ENCODE data around the gene TPSD1. TPM values are rescaled to one million over a fixed set of nuclear protein-coding genes. Genes with fewer than 3 reads are reported as not detected.
A peak's percentile ranks its signal among the peaks of the same experiment; 100 is the strongest.

TPSD1 gene
- total RNA-seq, 1 experiment from 2014 or later, result not detected

DNA sequence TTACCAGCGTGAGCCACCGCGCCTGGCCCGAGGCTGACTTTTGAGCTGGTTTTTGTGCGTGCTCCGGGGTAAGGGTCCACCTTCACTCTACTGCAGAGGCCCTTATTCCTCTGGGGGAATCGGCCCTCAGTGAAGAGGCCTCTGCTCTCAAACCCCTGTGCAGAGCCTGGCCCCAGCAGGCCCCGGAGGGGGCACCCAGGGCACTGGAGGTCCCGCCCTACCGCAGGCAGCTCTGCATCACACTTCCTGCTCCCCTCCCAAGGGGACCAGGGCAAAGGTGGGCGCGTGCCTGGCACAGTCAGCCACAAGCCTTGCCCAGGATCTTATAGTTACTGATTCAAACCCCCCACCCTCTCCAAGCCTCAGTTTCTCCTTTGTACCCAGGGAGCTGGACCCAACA lies 50.0 kb downstream of the TPSD1 start:
- H3K4me1 ChIP-seq (replicated peaks; ENCODE audit: insufficient read depth), result peaks cover 31% of the 10 kb centered on the region
- CTCF ChIA-PET, result no interaction called here

GRCh38 chr16:1306334-1306733 lies 50.5 kb downstream of the TPSD1 start:
- DNase-seq, result no peak
- Histone ChIP-seq H3K4me3 (no peak overlapping the region), H2AFZ (no peak overlapping the region), H4K20me1 (ENCODE audit: insufficient read depth) (peaks cover 14% of the 10 kb centered on the region), H3K4me2 (no peak overlapping the region), H3K36me3 (ENCODE audit: low read depth) (no peaks in the 10 kb centered on the region), H3F3A (ENCODE audit: insufficient read depth, low read depth) (peaks cover 30% of the 10 kb centered on the region), H3K27ac (no peak overlapping the region), H3K9me3 (ENCODE audit: insufficient read depth, low read depth) (no peaks in the 10 kb centered on the region), H3K79me2 (ENCODE audit: low read depth) (peaks cover 15% of the 10 kb centered on the region), H3K9me2 (ENCODE audit: insufficient read depth) (no peaks in the 10 kb centered on the region), H3K27me3 (ENCODE audit: insufficient read depth, low read depth) (no peaks in the 10 kb centered on the region), H3K4me1 (replicated peaks; ENCODE audit: insufficient read depth) (peaks cover 36% of the 10 kb centered on the region)
- ChIA-PET CTCF (no interaction called here), POLR2A (ENCODE audit: unreplicated experiment) (no interaction called here)
- no TSS peak for BruUV-seq (replicated peaks)
- intact Hi-C loops (cut with micrococcal nuclease; ENCODE audit: unreplicated experiment), result loop anchor here (10.0 kb wide), 1 partner anchor 108 kb away; the partner anchor contains the start of gene UNKL
- TF ChIP-seq CTCF (conservative IDR thresholded peaks at IDR 0.05), result no peak
- TF ChIP-seq EZH2 (IDR thresholded peaks at IDR 0.05; ENCODE audit: low read depth), result no peak

More for the DNA sequence above, 50.0 kb downstream of the TPSD1 start:
- H3K27ac ChIP-seq, result 0 out of 2 replicates have a peak overlapping the region, but pooled peaks have one; percentile 4
- H3K79me2 ChIP-seq (ENCODE audit: low read depth), result peaks cover 10% of the 10 kb centered on the region
- no peak for DNase-seq
- no peaks in the 10 kb centered on the region for H3K27me3 ChIP-seq (ENCODE audit: insufficient read depth, low read depth)
- H3K4me3 ChIP-seq, result no peak overlapping the region
- H2AFZ ChIP-seq, result no peak overlapping the region
- peaks cover 9% of the 10 kb centered on the region for H4K20me1 ChIP-seq (ENCODE audit: insufficient read depth)
- H3F3A ChIP-seq (ENCODE audit: insufficient read depth, low read depth), result peaks cover 30% of the 10 kb centered on the region
- H3K4me2 ChIP-seq, result no peak overlapping the region
- TF ChIP-seq EZH2 (IDR thresholded peaks at IDR 0.05; ENCODE audit: low read depth) (no peak), CTCF (conservative IDR thresholded peaks at IDR 0.05) (no peak)
- H3K9me3 ChIP-seq (ENCODE audit: insufficient read depth, low read depth), result no peaks in the 10 kb centered on the region
- POLR2A ChIA-PET (ENCODE audit: unreplicated experiment), result interaction anchor here (0.7 kb wide), 1 partner anchor 705 kb away, joined by 5 read pairs; no protein-coding TSS in a partner anchor
- no peaks in the 10 kb centered on the region for H3K36me3 ChIP-seq (ENCODE audit: low read depth)
- H3K9me2 ChIP-seq (ENCODE audit: insufficient read depth), result no peaks in the 10 kb centered on the region
- no TSS peak for BruUV-seq (replicated peaks)
- intact Hi-C loops (cut with micrococcal nuclease; ENCODE audit: unreplicated experiment), result loop anchor here (10.0 kb wide), 1 partner anchor 109 kb away; the partner anchor contains the start of gene UNKL

- H3K4me2 ChIP-seq, result peak overlapping the region; percentile 59
Observed at GRCh38 chr16:1308036-1308976, 52.4 kb downstream of the TPSD1 start.

More at GRCh38 chr16:1308036-1308976, 52.4 kb downstream of the TPSD1 start:
- ChIA-PET CTCF (no interaction called here), POLR2A (ENCODE audit: unreplicated experiment) (interaction anchor here (0.5 to 0.7 kb wide), 2 partner anchors 24 to 474 kb away, joined by 3 to 4 read pairs; partner anchors contain the start of genes NUBP2 and SPSB3)
- Histone ChIP-seq H3K36me3 (ENCODE audit: low read depth) (no peaks in the 10 kb centered on the region), H3K9me2 (ENCODE audit: insufficient read depth) (no peaks in the 10 kb centered on the region), H3K4me1 (replicated peaks; ENCODE audit: insufficient read depth) (peaks cover 29% of the 10 kb centered on the region), H3K79me2 (ENCODE audit: low read depth) (peaks cover 35% of the 10 kb centered on the region), H3K9me3 (ENCODE audit: insufficient read depth, low read depth) (no peaks in the 10 kb centered on the region), H4K20me1 (ENCODE audit: insufficient read depth) (peaks cover 34% of the 10 kb centered on the region), H3K27ac (no peak overlapping the region), H2AFZ (no peak overlapping the region), H3F3A (ENCODE audit: insufficient read depth, low read depth) (peaks cover 12% of the 10 kb centered on the region; the same call in 1 of the 2 replicates), H3K4me3 (peak overlapping the region; percentile 54; the same call in 1 of the 2 replicates), H3K27me3 (ENCODE audit: insufficient read depth, low read depth) (no peaks in the 10 kb centered on the region)
- BruUV-seq (replicated peaks), result no TSS peak
- no peak for TF ChIP-seq CTCF (conservative IDR thresholded peaks at IDR 0.05)
- TF ChIP-seq EZH2 (IDR thresholded peaks at IDR 0.05; ENCODE audit: low read depth), result no peak
- DNase-seq, result peak in 1 of 2 experiments; percentile 44
- intact Hi-C loops (cut with micrococcal nuclease; ENCODE audit: unreplicated experiment), result loop anchor here (10.0 kb wide), 1 partner anchor 106 kb away; the partner anchor contains the start of gene UNKL

Other genes with a start within 250 kb of the TPSD1 start
- gene SSTR5, start 183.3 kb upstream of the TPSD1 start, total RNA-seq (2021), result not detected in 2 replicates
- gene C1QTNF8, start 159.8 kb upstream of the TPSD1 start, total RNA-seq (2021), result not detected in 2 replicates
- 0.08 TPM in 1 of 2 replicates, not detected in the other for gene CACNA1H, start 103.0 kb upstream of the TPSD1 start, total RNA-seq (2021)
- not detected in 2 replicates for gene TPSG1, start 30.8 kb upstream of the TPSD1 start, total RNA-seq (2021)
- not detected in 2 replicates for gene TPSB2, start 25.9 kb upstream of the TPSD1 start, total RNA-seq (2021)
- gene TPSAB1, start 15.4 kb upstream of the TPSD1 start, total RNA-seq (2021), result not detected in 2 replicates
- gene UBE2I, start 53.6 kb downstream of the TPSD1 start, total RNA-seq (2021), result 218 and 271 TPM in 2 replicates
- gene BAIAP3, start 77.6 kb downstream of the TPSD1 start, total RNA-seq (2021), result 35.0 and 47.3 TPM in 2 replicates
- 69.5 and 108 TPM in 2 replicates for gene TSR3, start 95.8 kb downstream of the TPSD1 start, total RNA-seq (2021)
- gene GNPTG, start 95.9 kb downstream of the TPSD1 start, total RNA-seq (2021), result 40.6 and 50.7 TPM in 2 replicates
- gene UNKL, start 158.6 kb downstream of the TPSD1 start, total RNA-seq (2021), result 111 and 112 TPM in 2 replicates
- 21.7 and 27.5 TPM in 2 replicates for gene UQCC4, start 164.7 kb downstream of the TPSD1 start, total RNA-seq (2021)
- not detected in 2 replicates for gene PERCC1, start 175.0 kb downstream of the TPSD1 start, total RNA-seq (2021)
- 2.4 and 2.8 TPM in 2 replicates for gene CCDC154, start 188.5 kb downstream of the TPSD1 start, total RNA-seq (2021)
- gene CLCN7, start 219.0 kb downstream of the TPSD1 start, total RNA-seq (2021), result 110 and 111 TPM in 2 replicates
- gene PTX4, start 232.9 kb downstream of the TPSD1 start, total RNA-seq (2021), result 0.39 TPM in 1 of 2 replicates, not detected in the other
- 56.0 and 67.6 TPM in 2 replicates for gene TELO2, start 237.3 kb downstream of the TPSD1 start, total RNA-seq (2021)